ENCODE data around the gene FOXI2. TPM values are rescaled to one million over a fixed set of nuclear protein-coding genes. Genes with fewer than 3 reads are reported as not detected.

FOXI2 gene
- total RNA-seq, 1 experiment from 2014 or later = not detected

DNA sequence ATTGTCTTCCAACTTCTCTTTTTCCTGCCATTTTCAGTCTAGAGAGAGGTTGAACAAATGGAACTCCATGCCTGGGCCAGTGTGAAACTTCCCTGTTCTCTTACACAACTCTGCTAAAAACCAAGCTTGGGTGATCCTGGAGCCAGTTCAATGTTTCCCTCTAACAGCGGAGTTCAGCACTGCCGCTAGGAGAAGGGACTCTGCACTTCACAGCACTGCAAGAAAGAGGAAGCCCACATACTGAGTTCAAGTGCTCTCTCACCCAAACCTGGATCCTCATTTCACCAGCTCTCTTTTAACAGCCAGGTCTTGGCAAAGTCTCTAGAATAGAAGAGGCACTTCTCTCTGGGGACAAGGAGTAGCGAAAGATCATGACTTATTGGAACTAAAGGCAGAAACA, 18.8 kb downstream of the FOXI2 start:
- BruUV-seq (replicated peaks) = no TSS peak
- H3K9me3 ChIP-seq (ENCODE audit: low read depth, low read length, poor library complexity, severe bottlenecking) = no peaks in the 10 kb centered on the region
- no peak overlapping the region for H3K27ac ChIP-seq (ENCODE audit: low read depth, low read length, poor library complexity, severe bottlenecking)
- no peaks in the 10 kb centered on the region for H3K4me1 ChIP-seq (ENCODE audit: insufficient read depth, low read length, poor library complexity, severe bottlenecking)
- peak; percentile 58 for DNase-seq (ENCODE audit: low spot score)
- intact Hi-C loops (cut with micrococcal nuclease; ENCODE audit: unreplicated experiment) = no loop called here
- H3K36me3 ChIP-seq (ENCODE audit: insufficient read depth, low read length, poor library complexity, severe bottlenecking) = no peaks in the 10 kb centered on the region
- H3K4me3 ChIP-seq (ENCODE audit: low read depth, low read length, poor library complexity, severe bottlenecking) = no peak overlapping the region
- H3K27me3 ChIP-seq (replicated peaks; ENCODE audit: insufficient read depth, low read depth, low read length, poor library complexity) = peaks cover 37% of the 10 kb centered on the region
- ChIA-PET POLR2A (ENCODE audit: low non-redundant PET) (no interaction called here), CTCF (interaction anchor here (1.3 kb wide), 1 partner anchor 99 kb away, joined by 5 read pairs; no protein-coding TSS in a partner anchor)
- no peak for TF ChIP-seq EZH2 (IDR thresholded peaks at IDR 0.05; ENCODE audit: borderline replicate concordance, low read depth, low read length, poor library complexity, severe bottlenecking)
- TF ChIP-seq, protein P1, sequence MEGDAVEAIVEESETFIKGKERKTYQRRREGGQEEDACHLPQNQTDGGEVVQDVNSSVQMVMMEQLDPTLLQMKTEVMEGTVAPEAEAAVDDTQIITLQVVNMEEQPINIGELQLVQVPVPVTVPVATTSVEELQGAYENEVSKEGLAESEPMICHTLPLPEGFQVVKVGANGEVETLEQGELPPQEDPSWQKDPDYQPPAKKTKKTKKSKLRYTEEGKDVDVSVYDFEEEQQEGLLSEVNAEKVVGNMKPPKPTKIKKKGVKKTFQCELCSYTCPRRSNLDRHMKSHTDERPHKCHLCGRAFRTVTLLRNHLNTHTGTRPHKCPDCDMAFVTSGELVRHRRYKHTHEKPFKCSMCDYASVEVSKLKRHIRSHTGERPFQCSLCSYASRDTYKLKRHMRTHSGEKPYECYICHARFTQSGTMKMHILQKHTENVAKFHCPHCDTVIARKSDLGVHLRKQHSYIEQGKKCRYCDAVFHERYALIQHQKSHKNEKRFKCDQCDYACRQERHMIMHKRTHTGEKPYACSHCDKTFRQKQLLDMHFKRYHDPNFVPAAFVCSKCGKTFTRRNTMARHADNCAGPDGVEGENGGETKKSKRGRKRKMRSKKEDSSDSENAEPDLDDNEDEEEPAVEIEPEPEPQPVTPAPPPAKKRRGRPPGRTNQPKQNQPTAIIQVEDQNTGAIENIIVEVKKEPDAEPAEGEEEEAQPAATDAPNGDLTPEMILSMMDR (conservative IDR thresholded peaks at IDR 0.05; ENCODE audit: low read depth, low read length) = 0 out of 2 replicates have a peak, but pooled peaks have one; percentile 15

DNA sequence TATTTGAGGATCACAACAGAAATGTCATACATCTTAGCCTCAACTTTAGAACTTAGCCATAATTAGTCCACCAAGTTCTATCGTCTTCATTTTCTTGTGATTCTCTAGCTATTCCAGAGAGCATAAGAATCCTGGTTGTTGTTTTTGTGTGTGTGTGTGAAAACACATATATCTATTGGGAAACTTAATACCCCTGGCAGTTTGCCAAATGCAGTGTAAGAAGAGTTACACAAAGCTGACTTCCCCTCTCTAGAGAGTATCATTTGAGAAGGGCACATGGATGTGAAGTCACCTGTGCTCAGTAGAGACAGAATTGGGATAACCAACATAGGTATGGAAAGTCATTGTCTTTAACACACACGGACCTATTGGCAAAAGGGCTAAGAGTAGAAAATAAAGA, 19.3 kb downstream of the FOXI2 start:
- Histone ChIP-seq H3K27ac (ENCODE audit: low read depth, low read length, poor library complexity, severe bottlenecking) (no peak overlapping the region), H3K4me3 (ENCODE audit: low read depth, low read length, poor library complexity, severe bottlenecking) (no peak overlapping the region), H3K9me3 (ENCODE audit: low read depth, low read length, poor library complexity, severe bottlenecking) (no peaks in the 10 kb centered on the region), H3K4me1 (ENCODE audit: insufficient read depth, low read length, poor library complexity, severe bottlenecking) (no peaks in the 10 kb centered on the region), H3K36me3 (ENCODE audit: insufficient read depth, low read length, poor library complexity, severe bottlenecking) (no peaks in the 10 kb centered on the region), H3K27me3 (replicated peaks; ENCODE audit: insufficient read depth, low read depth, low read length, poor library complexity) (peaks cover 37% of the 10 kb centered on the region)
- DNase-seq (ENCODE audit: low spot score) = no peak
- ChIA-PET CTCF (interaction anchor here (1.3 kb wide), 1 partner anchor 98 kb away, joined by 5 read pairs; no protein-coding TSS in a partner anchor), POLR2A (ENCODE audit: low non-redundant PET) (no interaction called here)
- no TSS peak for BruUV-seq (replicated peaks)
- TF ChIP-seq, protein P1 (conservative IDR thresholded peaks at IDR 0.05; ENCODE audit: low read depth, low read length) = no peak
- no peak for TF ChIP-seq EZH2 (IDR thresholded peaks at IDR 0.05; ENCODE audit: borderline replicate concordance, low read depth, low read length, poor library complexity, severe bottlenecking)
- intact Hi-C loops (cut with micrococcal nuclease; ENCODE audit: unreplicated experiment) = no loop called here

DNA sequence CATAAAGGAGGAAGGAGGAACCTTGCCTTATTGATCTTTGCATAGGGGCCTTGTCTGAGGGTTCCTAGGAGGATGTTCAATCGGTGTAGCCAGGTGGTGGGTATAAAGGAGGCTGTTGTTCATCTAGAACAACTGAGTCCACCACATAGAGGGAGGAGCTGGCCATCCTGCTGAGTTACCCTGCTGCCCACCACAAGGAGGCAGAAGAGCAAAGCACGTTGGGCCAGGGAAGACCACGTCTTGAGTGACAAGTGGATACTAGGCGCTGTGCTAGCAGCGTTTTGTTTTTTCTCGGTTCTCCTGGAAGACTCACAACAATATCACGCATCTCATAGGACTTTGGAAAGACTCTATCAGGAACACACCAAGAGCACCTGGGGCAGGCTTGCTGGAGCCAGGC, 20.0 kb downstream of the FOXI2 start:
- Histone ChIP-seq H3K36me3 (ENCODE audit: insufficient read depth, low read length, poor library complexity, severe bottlenecking) (no peaks in the 10 kb centered on the region), H3K27me3 (replicated peaks; ENCODE audit: insufficient read depth, low read depth, low read length, poor library complexity) (peaks cover 37% of the 10 kb centered on the region), H3K9me3 (ENCODE audit: low read depth, low read length, poor library complexity, severe bottlenecking) (no peaks in the 10 kb centered on the region), H3K27ac (ENCODE audit: low read depth, low read length, poor library complexity, severe bottlenecking) (no peak overlapping the region), H3K4me3 (ENCODE audit: low read depth, low read length, poor library complexity, severe bottlenecking) (no peak overlapping the region), H3K4me1 (ENCODE audit: insufficient read depth, low read length, poor library complexity, severe bottlenecking) (no peaks in the 10 kb centered on the region)
- DNase-seq (ENCODE audit: low spot score) = no peak
- intact Hi-C loops (cut with micrococcal nuclease; ENCODE audit: unreplicated experiment) = no loop called here
- no TSS peak for BruUV-seq (replicated peaks)
- POLR2A ChIA-PET (ENCODE audit: low non-redundant PET) = no interaction called here
- TF ChIP-seq, protein P1 (conservative IDR thresholded peaks at IDR 0.05; ENCODE audit: low read depth, low read length) = no peak; the same call in 1 of the 2 replicates
- no peak for TF ChIP-seq EZH2 (IDR thresholded peaks at IDR 0.05; ENCODE audit: borderline replicate concordance, low read depth, low read length, poor library complexity, severe bottlenecking)
- CTCF ChIA-PET = interaction anchor here (0.7 to 1.3 kb wide), 2 partner anchors 55 to 97 kb away, joined by 3 to 5 read pairs; no protein-coding TSS in a partner anchor
